HCEC 1CT (cell line): ENCODE measurements around the gene SAT2.

ENCODE experiments used
- DNase-seq: peaks from one replicate; pipeline ENCODE4 v3.0.0-alpha.2; 2017

The SAT2 gene

DNA sequence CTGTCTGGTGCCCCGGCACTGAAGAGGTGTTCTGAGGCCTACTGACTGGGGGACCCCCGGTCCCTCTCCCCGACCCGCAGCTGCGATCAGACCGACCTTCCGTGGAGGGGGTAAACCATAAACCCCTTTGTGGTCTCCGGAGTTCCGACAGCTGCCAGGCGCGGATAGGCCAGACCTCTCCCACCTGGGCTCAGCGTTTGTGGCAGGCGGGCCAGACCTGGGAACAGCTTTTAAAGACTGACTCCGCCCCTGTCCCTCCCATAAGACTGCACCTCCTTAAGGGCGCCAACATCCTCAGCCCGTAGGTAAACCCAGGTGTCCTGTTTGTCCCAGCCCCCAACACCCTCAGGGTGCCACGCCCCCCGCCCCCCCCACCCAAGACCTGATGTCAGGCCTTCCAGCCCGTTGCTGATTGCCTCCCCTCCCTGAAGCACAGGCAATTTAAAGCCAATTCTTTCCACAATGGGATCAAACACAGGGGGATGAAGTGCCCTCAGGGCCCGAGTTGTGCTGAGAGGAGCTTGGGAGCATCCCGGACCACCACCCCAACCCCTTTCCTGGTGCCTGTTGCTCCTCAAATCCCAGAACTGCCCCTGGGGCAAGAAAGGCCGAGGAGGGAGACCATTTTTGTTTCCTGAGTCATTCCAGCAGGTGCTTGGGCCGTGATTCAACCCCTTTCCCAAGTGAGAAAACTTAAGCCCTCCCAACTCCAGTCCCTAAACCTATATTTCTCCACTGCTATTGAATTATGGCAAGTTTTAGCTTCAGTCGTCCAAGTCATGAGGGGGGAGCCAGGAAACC is 37.5 kb downstream of the SAT2 start, which contains the start of gene SOX15:
SOX15 (minus strand) TSS at position 204 of the 801 bp plus-strand sequence. CDS start 418 bp downstream, outside the sequence.
- DNase-seq, result peak; percentile 59

DNA sequence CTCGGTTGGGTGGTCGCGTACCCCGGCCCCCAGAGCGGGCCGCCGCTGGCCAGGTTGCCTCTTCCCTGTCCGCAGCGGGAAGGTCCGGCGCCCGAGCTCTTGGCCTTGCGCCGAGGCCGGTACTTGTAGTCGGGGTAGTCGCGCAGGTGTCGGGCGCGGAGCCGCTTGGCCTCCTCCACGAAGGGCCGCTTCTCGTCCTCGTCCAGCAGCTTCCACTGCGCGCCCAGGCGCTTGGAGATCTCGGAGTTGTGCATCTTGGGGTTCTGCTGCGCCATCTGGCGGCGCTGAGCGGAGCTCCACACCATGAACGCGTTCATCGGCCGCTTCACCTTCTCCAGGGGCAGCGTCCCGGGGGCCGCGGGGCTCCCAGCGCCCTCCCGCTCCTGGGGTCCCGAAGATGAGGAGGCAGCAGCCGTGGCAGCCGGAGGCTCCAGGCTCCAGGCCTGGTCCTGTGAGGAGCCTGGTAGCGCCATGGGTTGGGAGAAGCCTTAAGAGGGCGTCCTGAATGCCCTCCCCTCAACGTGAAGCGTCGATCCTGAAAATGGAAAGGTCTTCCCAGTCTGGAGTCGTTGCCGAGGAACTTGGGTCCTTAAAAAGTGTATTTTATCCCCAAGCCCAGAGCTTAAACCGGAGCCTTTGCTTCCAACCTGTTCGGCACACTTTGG is 38.3 kb downstream of the SAT2 start:
- DNase-seq, result peak; percentile 71

DNA sequence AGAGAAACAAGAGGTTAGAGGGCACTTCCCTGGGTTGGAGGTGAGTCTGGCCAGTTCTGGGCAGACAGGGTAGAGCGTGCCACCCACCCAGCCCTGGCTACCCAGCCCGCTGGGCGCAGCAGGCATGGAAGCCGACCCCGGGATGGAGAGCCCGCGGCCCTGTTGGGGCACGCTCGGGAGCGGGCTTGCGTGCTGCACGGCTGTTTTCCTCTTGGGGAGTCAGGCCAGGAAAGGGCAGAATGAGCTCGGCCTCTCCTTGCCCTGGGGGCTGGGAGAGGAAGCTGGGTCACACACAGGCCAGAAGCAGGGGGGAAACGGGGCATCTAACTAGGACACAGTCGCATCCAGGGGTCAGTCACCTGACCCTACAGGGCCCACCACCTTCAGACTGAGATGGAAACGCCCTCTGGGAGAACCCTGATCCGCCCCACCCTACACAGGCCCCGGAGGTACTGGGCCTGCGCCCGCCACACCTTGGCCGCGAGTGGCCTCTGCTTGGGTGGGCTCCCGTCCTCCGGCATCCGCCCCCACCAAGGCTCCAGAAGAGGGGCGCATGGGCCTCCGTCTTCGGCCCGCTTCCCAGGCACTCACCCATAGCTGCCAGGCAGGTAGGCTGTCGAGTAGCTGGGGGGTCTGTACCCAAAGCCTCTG is 38.9 kb downstream of the SAT2 start:
- DNase-seq, result no peak

DNA sequence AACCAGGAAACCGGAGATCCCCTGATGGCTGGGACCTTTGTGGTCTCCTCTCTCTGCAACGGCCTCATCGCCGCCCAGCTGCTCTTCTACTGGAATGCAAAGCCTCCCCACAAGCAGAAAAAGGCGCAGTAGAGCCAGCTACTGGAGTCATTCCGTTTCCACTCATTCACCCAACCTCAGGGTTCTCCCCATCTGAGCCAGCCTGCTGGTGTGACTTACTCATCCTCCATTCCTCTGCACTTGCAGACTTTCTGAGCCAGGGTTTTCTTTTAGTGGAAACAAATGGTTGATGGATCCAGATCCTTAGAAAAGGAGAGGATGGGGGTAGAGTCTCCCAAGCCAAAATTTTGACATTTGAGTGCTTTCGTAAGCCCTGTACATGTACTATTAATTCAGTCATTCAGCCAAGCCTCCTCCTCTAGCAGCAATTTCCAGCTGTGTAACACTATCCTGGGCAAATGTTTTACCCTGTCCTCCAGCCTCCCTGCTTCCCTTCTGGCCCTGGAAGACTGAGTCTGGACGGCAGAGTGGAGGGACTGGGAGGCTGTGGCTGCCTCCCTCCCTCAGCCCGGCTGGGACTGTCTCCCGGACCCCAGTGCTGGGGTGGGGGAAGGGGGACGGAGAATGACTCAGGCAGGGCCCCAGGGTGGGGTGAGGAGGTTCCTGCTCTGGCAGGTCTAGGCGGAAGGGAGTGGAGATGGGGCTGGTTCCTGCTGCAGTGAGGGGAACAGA is 40.0 kb downstream of the SAT2 start:
- DNase-seq, result peak; percentile 90

DNA sequence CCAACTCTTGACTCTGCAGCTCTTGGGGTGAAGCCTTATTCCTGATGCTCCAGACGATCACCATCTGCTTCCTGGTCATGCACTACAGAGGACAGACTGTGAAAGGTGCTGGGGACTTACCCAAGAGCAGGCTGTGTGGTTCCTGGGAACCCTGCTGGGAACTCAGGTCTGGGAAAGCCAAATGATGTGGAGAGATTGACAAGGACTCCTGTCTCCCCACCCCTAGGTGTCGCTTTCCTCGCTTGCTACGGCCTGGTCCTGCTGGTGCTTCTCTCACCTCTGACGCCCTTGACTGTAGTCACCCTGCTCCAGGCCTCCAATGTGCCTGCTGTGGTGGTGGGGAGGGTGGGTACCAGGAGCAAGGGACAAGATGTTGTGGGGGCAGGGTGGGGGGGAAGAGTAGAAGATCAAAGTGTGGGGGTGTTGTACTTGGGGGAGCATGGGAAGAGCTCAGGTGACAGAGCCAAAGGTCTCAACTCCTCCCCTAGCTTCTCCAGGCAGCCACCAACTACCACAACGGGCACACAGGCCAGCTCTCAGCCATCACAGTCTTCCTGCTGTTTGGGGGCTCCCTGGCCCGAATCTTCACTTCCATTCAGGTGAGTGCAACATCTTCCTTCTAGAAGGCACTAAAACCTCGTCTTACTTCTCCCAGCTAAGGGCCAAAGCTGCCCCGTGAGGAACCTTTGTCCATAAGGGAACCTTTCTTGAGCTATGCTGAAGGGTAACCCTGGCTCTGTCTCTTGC is 40.8 kb downstream of the SAT2 start:
- no peak for DNase-seq

DNA sequence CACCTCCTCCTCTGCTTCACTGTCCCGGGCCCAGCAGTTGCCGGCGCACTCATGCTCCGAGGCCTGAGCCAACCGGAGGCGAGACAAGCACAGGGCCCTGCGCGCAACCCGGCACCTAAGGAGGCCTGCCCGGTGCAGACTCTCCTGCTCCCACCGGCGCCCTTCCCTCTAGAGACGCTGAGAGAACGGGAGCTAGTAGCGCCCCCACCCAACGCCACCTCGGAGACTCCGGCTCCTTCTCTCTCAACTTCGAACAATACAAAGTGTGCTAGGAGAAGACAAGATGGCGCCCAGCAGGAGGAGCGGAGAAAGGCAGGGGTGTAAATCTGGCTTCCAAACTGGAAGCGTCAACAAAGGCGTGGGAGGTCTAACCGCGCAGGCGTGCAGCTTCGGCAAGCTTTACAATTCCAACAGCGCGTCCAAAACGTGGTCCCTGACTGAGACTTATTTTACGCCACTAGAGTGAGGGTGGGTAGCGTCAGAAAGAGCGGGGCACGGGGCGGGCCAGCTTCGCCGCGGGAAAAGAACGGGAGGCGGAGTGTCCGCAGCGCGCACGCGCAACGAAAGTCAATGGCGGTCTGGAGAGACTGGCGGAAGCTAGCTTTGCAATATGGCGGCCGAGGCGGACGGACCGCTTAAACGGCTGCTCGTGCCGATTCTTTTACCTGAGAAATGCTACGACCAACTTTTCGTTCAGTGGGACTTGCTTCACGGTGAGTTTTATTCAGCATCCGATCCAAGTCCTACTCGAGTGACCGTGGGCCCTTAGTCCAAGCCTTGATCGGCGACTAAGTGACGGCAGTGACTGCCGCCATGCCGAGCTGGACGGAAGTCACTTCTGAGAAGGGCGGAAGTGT is 44.1 kb downstream of the SAT2 start, which contains the start of gene MPDU1:
MPDU1 (plus strand) TSS at position 600 of the 857 bp plus-strand sequence; CDS start at position 611, 11 bp downstream.
- peak; percentile 94 for DNase-seq

DNA sequence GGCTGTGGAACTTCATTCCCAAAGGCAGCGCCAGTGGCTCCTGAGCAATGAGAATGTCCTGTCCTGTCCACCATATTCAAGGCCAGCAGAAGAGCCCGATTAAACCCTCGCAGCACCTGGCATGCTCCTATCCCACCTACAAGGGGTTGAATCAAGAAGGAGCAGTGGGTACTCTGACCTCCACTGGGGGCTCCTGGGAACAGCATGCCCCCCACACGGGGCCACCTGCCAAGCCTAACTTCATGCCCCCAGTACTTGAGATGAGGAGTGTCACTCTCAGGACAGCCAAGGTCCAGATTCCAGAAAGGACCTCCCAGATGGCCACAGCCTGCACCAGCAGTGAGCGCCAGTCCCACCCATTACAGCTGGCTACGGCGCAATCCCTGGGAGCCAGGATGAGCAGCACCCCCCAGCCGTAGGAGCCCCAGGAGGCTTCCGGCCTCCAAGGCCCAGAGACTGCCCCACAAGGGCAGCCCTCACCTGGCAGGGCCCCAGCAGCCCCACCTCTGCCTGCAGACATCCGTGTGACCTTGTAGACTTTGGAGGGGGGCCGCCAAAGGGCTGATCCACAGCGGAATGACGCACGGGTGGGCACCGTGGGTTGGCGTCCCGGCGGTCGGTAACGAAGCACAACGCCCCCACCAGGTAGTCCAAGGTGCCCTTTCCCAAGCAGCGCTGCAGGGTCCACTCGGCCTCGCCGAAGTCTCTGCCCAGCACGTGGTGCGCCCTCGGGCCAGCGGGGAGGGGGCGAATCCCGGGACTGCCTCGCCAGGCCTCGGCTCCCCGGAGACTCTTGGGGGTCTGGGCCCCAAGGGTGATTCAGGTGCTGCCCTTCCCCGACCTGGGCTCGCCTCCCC is 45.0 kb downstream of the SAT2 start:
- DNase-seq, result no peak

DNA sequence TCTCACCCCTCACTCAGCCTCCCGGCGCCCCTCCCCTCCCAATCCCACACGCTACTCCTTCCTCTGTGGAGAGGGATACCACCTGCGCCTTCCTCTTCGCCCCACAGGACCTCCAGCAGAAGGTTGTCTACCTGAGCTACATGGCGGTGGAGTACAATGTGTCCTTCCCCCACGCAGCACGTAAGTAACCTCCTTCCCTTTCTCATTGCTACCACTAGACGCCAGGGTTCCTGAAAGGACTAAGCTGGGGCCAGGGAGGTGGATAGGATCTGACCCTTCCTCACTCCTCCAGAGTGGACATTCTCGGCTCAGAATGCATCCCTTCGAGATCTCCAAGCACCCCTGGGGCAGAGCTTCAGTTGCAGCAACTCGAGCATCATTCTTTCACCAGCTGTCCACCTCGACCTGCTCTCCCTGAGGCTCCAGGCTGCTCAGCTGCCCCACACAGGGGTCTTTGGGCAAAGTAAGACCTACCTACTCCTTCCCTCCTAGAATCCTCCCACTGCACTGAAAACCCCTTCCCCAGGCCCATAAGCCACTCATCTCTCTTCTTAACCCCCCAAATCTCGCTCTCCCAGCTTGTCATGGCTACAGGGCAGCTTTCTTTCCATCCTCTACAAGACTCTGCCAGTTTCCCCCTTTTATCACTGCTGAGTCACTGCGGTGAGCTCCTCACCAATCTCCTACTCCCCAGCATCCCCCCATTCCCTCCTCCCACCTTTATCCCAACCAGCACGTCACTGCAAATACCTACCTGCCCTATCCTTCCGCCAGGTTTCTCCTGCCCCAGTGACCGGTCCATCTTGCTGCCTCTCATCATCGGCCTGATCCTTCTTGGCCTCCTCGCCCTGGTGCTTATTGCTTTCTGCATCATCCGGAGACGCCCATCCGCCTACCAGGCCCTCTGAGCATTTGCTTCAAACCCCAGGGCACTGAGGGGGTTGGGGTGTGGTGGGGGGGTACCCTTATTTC is 46.7 kb downstream of the SAT2 start:
- DNase-seq, result no peak

DNA sequence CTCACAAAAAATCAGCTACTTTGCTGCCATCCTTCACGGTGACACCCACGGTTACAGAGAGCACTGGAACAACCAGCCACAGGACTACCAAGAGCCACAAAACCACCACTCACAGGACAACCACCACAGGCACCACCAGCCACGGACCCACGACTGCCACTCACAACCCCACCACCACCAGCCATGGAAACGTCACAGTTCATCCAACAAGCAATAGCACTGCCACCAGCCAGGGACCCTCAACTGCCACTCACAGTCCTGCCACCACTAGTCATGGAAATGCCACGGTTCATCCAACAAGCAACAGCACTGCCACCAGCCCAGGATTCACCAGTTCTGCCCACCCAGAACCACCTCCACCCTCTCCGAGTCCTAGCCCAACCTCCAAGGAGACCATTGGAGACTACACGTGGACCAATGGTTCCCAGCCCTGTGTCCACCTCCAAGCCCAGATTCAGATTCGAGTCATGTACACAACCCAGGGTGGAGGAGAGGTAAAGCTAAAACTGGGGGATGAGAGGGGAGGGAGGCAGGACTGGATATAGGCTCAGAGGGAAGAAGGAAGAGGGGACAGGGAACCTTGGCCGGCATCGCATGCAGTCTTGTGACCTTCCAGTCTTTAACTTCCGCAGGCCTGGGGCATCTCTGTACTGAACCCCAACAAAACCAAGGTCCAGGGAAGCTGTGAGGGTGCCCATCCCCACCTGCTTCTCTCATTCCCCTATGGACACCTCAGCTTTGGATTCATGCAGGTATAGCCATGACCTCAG is 47.6 kb downstream of the SAT2 start:
- no peak for DNase-seq

DNA sequence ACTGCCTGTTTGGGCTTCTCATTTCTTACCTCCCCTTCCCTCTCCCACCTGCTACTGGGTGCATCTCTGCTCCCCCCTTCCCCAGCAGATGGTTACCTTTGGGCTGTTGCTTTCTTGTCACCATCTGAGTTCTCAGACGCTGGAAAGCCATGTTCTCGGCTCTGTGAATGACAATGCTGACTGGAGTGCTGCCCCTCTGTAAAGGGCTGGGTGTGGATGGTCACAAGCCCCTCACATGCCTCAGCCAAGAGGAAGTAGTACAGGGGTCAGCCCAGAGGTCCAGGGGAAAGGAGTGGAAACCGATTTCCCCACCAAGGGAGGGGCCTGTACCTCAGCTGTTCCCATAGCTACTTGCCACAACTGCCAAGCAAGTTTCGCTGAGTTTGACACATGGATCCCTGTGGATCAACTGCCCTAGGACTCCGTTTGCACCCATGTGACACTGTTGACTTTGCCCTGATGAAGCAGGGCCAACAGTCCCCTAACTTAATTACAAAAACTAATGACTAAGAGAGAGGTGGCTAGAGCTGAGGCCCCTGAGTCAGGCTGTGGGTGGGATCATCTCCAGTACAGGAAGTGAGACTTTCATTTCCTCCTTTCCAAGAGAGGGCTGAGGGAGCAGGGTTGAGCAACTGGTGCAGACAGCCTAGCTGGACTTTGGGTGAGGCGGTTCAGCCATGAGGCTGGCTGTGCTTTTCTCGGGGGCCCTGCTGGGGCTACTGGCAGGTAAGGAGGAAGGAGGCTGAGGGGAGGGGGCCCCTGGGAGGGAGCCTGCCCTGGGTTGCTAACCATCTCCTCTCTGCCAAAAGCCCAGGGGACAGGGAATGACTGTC is 48.4 kb downstream of the SAT2 start, which contains the start of gene CD68:
CD68 (plus strand) TSS at position 638 of the 833 bp plus-strand sequence; CDS start at position 678, 40 bp downstream.
- peak; percentile 95 for DNase-seq

DNA sequence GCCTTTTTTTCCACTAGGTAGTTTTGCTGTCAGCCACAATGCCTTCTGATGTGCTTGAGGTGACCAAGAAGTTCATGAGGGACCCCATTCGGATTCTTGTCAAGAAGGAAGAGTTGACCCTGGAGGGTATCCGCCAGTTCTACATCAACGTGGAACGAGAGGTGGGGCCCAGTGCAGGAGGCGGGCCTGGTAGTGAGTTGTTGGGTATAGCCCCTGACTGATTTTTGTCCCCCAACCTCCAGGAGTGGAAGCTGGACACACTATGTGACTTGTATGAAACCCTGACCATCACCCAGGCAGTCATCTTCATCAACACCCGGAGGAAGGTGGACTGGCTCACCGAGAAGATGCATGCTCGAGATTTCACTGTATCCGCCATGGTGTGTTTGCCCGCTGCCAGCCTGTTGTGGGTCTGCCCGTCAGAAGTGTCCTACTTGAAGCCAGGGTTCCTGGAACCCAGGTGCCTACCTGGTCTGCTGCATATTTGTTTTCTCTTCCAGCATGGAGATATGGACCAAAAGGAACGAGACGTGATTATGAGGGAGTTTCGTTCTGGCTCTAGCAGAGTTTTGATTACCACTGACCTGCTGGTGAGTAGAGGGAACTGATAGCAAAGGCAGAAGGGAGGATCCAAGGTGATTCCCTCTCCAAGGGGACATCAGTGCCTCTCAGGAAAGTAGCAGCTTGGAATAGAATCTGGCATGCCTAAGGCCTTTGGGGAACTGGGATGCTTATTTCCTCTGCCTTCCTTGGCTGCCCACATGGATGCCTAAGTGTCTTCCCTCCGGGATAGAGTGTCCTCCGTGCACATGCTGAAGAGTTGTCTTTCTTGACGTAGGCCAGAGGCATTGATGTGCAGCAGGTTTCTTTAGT is 50.1 kb downstream of the SAT2 start:
- no peak for DNase-seq

DNA sequence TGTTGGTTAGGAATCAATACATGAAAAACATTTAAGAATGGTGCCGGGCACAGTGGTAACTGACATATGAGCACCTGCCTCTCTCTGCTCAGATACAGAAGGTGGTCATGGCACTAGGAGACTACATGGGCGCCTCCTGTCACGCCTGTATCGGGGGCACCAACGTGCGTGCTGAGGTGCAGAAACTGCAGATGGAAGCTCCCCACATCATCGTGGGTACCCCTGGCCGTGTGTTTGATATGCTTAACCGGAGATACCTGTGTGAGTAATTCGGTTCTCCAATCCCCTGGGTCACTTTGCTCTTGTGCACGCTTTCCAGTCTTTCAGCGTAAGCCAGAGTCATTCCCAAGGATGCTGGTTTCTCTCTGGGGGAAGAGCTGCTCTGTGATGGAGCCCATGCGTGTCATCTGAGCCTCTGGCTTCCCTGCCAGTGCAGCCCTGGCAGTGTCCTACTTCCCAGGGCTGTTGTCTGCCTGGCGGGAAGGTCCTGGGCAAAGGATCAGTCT is 51.1 kb downstream of the SAT2 start:
- no peak for DNase-seq
